ENCODE measurements around the gene CLDN24. TPM values are rescaled to one million over a fixed set of nuclear protein-coding genes. Genes with fewer than 3 reads are reported as not detected.

Gene CLDN24
- total RNA-seq, 1 donor from 2014 or later, result not detected

- Mint-ChIP-seq H3K4me1 (peaks cover 2% of the 10 kb centered on the region), H3K27me3 (ENCODE audit: low read depth) (no peaks in the 10 kb centered on the region), H3K36me3 (no peaks in the 10 kb centered on the region), H3K9me3 (no peaks in the 10 kb centered on the region), H3K27ac (no peak overlapping the region), H3K4me3 (no peak overlapping the region)
- TF ChIP-seq CTCF (IDR thresholded peaks at IDR 0.05; ENCODE audit: unreplicated experiment), result no peak
- no peak for DNase-seq (ENCODE audit: low spot score in 2 of 2, unreplicated experiment in 2 of 2)
Measured at GRCh38 chr4:183347146-183347545, 24.9 kb upstream of the CLDN24 start.

GRCh38 chr4:183345261-183345660, 23.0 kb upstream of the CLDN24 start:
- no peak for DNase-seq (ENCODE audit: low spot score in 2 of 2, unreplicated experiment in 2 of 2)
- Mint-ChIP-seq H3K36me3 (no peaks in the 10 kb centered on the region), H3K27me3 (ENCODE audit: low read depth) (peaks cover under 1% of the 10 kb centered on the region), H3K27ac (no peak overlapping the region), H3K4me3 (no peak overlapping the region), H3K9me3 (no peaks in the 10 kb centered on the region), H3K4me1 (no peaks in the 10 kb centered on the region)
- TF ChIP-seq CTCF (IDR thresholded peaks at IDR 0.05; ENCODE audit: unreplicated experiment), result no peak

GRCh38 chr4:183344523-183345255, 22.5 kb upstream of the CLDN24 start:
- H3K36me3 Mint-ChIP-seq, result no peaks in the 10 kb centered on the region
- no peak overlapping the region for H3K4me3 Mint-ChIP-seq
- DNase-seq (ENCODE audit: low spot score in 2 of 2, unreplicated experiment in 2 of 2), result no peak
- no peaks in the 10 kb centered on the region for H3K4me1 Mint-ChIP-seq
- no peak for TF ChIP-seq CTCF (IDR thresholded peaks at IDR 0.05; ENCODE audit: unreplicated experiment)
- H3K27me3 Mint-ChIP-seq (ENCODE audit: low read depth), result peaks cover 2% of the 10 kb centered on the region
- no peak overlapping the region for H3K27ac Mint-ChIP-seq
- no peaks in the 10 kb centered on the region for H3K9me3 Mint-ChIP-seq

GRCh38 chr4:183343730-183344129, 21.5 kb upstream of the CLDN24 start:
- H3K27me3 Mint-ChIP-seq (ENCODE audit: low read depth), result peaks cover 2% of the 10 kb centered on the region
- H3K4me1 Mint-ChIP-seq, result no peaks in the 10 kb centered on the region
- no peak for TF ChIP-seq CTCF (IDR thresholded peaks at IDR 0.05; ENCODE audit: unreplicated experiment)
- no peaks in the 10 kb centered on the region for H3K9me3 Mint-ChIP-seq
- H3K4me3 Mint-ChIP-seq, result no peak overlapping the region
- no peak for DNase-seq (ENCODE audit: low spot score in 2 of 2, unreplicated experiment in 2 of 2)
- H3K27ac Mint-ChIP-seq, result no peak overlapping the region
- H3K36me3 Mint-ChIP-seq, result no peaks in the 10 kb centered on the region

GRCh38 chr4:183342541-183343533, 20.6 kb upstream of the CLDN24 start:
- no peak overlapping the region for H3K4me3 Mint-ChIP-seq
- DNase-seq (ENCODE audit: low spot score in 2 of 2, unreplicated experiment in 2 of 2), result no peak
- no peaks in the 10 kb centered on the region for H3K36me3 Mint-ChIP-seq
- no peak for TF ChIP-seq CTCF (IDR thresholded peaks at IDR 0.05; ENCODE audit: unreplicated experiment)
- no peaks in the 10 kb centered on the region for H3K9me3 Mint-ChIP-seq
- H3K27me3 Mint-ChIP-seq (ENCODE audit: low read depth), result peaks cover 2% of the 10 kb centered on the region
- no peak overlapping the region for H3K27ac Mint-ChIP-seq
- H3K4me1 Mint-ChIP-seq, result no peaks in the 10 kb centered on the region

Measured in mesothelial cell of epicardium (in vitro differentiated cells).